ENCODE data around the gene KCTD5. TPM values are rescaled to one million over a fixed set of nuclear protein-coding genes. Genes with fewer than 3 reads are reported as not detected.

The KCTD5 gene
- total RNA-seq, 2 experiments from 2014 or later, result 20.6 to 22.6 TPM

DNA sequence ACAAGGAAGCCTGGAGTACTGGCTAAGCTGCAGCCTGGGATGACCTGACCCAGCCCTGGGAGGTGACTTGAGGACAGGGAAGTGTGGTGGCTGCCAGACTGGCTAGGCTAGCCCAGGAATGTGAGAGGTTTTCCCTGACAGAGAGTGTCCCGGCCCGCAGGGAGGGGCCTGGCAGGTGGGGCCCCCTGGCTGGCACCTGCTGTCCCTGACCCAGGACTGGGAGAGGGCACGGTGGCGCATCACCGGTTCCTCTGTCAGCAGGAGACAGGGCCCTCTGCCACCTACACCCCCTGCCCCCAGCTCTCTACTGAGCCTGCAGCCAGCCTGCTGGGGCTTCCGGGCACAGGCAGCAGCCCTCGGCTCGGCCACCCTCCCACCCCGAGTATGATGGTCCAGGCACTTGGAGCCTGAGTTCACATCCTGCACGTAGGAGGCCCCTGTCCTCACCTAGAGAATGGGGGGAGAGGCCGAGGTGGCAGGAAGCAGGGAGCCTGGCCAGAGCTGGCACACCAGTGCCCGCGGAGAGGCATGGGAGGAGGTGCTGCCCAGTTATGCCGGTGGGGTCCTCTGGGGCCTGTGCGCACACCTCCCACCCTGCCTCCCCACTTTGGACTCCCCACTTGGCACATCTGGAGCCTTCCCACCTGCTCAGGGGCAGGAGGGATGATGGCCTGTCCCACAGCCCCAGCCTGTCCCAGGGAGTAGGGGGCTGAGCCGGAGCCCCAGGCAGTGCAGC is 37.2 kb downstream of the KCTD5 start:
- Mint-ChIP-seq H3K27ac (no peak overlapping the region), H3K27me3 (peaks cover 4% of the 10 kb centered on the region), H3K9me3 (no peaks in the 10 kb centered on the region), H3K4me3 (peak overlapping the region; percentile 34), H3K4me1 (ENCODE audit: low read depth) (no peaks in the 10 kb centered on the region), H3K36me3 (ENCODE audit: low read depth) (no peaks in the 10 kb centered on the region)
- Histone ChIP-seq H3K4me3 (ENCODE audit: low read length) (no peak overlapping the region), H3K27ac (ENCODE audit: low read depth in 1 of 2, low read length in 2 of 2) (no peak overlapping the region), H3K9me3 (ENCODE audit: control insufficient read depth in 1 of 2, insufficient read depth in 1 of 2, low read length in 2 of 2) (peaks cover 0 to 1% of the 10 kb centered on the region in 2 experiments), H3K36me3 (ENCODE audit: insufficient read depth, low read length) (no peaks in the 10 kb centered on the region), H3K27me3 (ENCODE audit: control insufficient read depth in 1 of 2, insufficient read depth in 2 of 2, low read length in 2 of 2) (peaks cover 0 to 1% of the 10 kb centered on the region in 2 experiments), H3K4me1 (ENCODE audit: insufficient read depth, low read length) (peaks cover 24% of the 10 kb centered on the region)
- TF ChIP-seq, protein P1, sequence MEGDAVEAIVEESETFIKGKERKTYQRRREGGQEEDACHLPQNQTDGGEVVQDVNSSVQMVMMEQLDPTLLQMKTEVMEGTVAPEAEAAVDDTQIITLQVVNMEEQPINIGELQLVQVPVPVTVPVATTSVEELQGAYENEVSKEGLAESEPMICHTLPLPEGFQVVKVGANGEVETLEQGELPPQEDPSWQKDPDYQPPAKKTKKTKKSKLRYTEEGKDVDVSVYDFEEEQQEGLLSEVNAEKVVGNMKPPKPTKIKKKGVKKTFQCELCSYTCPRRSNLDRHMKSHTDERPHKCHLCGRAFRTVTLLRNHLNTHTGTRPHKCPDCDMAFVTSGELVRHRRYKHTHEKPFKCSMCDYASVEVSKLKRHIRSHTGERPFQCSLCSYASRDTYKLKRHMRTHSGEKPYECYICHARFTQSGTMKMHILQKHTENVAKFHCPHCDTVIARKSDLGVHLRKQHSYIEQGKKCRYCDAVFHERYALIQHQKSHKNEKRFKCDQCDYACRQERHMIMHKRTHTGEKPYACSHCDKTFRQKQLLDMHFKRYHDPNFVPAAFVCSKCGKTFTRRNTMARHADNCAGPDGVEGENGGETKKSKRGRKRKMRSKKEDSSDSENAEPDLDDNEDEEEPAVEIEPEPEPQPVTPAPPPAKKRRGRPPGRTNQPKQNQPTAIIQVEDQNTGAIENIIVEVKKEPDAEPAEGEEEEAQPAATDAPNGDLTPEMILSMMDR (IDR thresholded peaks at IDR 0.05), result no peak
- DNase-seq, result peak in 1 of 14 experiments; percentile 31
- ATAC-seq (ENCODE audit: poor library complexity), result no peak
- intact Hi-C loops (cut with DNase I, micrococcal nuclease), result loop anchor here in 1 of 2 experiments (2.0 to 5.0 kb wide), 2 partner anchors 47 to 148 kb away; no protein-coding TSS in a partner anchor
- ChIA-PET CTCF (no interaction called here), POLR2A (interaction anchor here (1.2 kb wide), 1 partner anchor 37 kb away, joined by 3 read pairs; the partner anchor contains the start of gene KCTD5)

DNA sequence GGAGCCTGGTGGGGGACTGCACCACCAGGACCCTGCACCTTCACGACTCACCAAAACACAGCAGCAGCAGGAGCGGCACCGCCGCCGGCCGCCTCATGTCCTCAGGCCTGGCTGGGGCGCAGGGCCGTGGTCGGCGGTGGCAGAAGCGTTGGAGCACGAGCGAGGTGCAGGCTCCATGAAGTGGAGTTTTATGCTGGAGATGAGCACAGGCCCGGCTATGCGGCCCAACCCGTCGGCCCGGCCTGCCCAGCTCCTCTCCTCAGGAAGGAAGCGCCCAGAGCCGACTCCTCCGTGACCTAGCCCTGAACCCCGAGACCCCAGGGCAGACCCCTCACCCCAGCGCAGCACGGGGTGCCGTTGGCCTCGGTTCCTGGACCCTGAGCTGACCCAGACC is 37.7 kb downstream of the KCTD5 start, which contains the start of gene PRSS27:
Gene PRSS27 (minus strand): TSS at position 161 of the 394 bp plus-strand sequence. CDS start 64 bp downstream, at position 97.
- Histone ChIP-seq H3K4me1 (ENCODE audit: insufficient read depth, low read length) (peaks cover 23% of the 10 kb centered on the region), H3K27ac (ENCODE audit: low read depth in 1 of 2, low read length in 2 of 2) (peak within 1 kb of the TSS in 1 of 2 donors; percentile 35), H3K9me3 (ENCODE audit: control insufficient read depth in 1 of 2, insufficient read depth in 1 of 2, low read length in 2 of 2) (no peaks in the 10 kb centered on the region), H3K4me3 (ENCODE audit: low read length) (peak within 1 kb of the TSS; percentile 55), H3K36me3 (ENCODE audit: insufficient read depth, low read length) (no peaks in the 10 kb centered on the region), H3K27me3 (ENCODE audit: control insufficient read depth in 1 of 2, insufficient read depth in 2 of 2, low read length in 2 of 2) (peaks cover 0 to 2% of the 10 kb centered on the region in 2 experiments)
- intact Hi-C loops (cut with DNase I, micrococcal nuclease), result loop anchor here in 1 of 2 experiments (2.0 to 5.0 kb wide), 2 partner anchors 47 to 147 kb away; no protein-coding TSS in a partner anchor
- Mint-ChIP-seq H3K9me3 (no peaks in the 10 kb centered on the region), H3K27ac (peak within 1 kb of the TSS; percentile 30), H3K4me3 (peak within 1 kb of the TSS; percentile 81), H3K4me1 (ENCODE audit: low read depth) (no peaks in the 10 kb centered on the region), H3K27me3 (peaks cover 5% of the 10 kb centered on the region), H3K36me3 (ENCODE audit: low read depth) (no peaks in the 10 kb centered on the region)
- DNase-seq (peak in 1 of 14 experiments; percentile 49), ATAC-seq (ENCODE audit: poor library complexity) (no peak)
- ChIA-PET CTCF (no interaction called here), POLR2A (interaction anchor here (0.7 to 1.2 kb wide), 2 partner anchors 38 to 1534 kb away, joined by 3 read pairs; partner anchors contain the start of gene KCTD5)
- TF ChIP-seq, protein P1 (IDR thresholded peaks at IDR 0.05), result no peak

- Histone ChIP-seq H3K4me3 (ENCODE audit: low read length) (peak overlapping the region; percentile 55), H3K9me3 (ENCODE audit: control insufficient read depth in 1 of 2, insufficient read depth in 1 of 2, low read length in 2 of 2) (no peaks in the 10 kb centered on the region), H3K27ac (ENCODE audit: low read depth in 1 of 2, low read length in 2 of 2) (peak overlapping the region in 1 of 2 donors; percentile 35), H3K27me3 (ENCODE audit: control insufficient read depth in 1 of 2, insufficient read depth in 2 of 2, low read length in 2 of 2) (peaks cover 0 to 2% of the 10 kb centered on the region in 2 experiments), H3K4me1 (ENCODE audit: insufficient read depth, low read length) (peaks cover 14% of the 10 kb centered on the region), H3K36me3 (ENCODE audit: insufficient read depth, low read length) (no peaks in the 10 kb centered on the region)
- Mint-ChIP-seq H3K4me3 (peak overlapping the region; percentile 81), H3K27me3 (peaks cover 10% of the 10 kb centered on the region), H3K27ac (peak overlapping the region; percentile 30), H3K36me3 (ENCODE audit: low read depth) (no peaks in the 10 kb centered on the region), H3K9me3 (no peaks in the 10 kb centered on the region), H3K4me1 (ENCODE audit: low read depth) (no peaks in the 10 kb centered on the region)
- CTCF ChIA-PET, result no interaction called here
- intact Hi-C loops (cut with DNase I, micrococcal nuclease), result loop anchor here in 1 of 2 experiments (1.0 to 5.0 kb wide), 4 partner anchors 39 to 146 kb away; partner anchors contain the start of genes ELOB and KCTD5
- POLR2A ChIA-PET, result interaction anchor here (0.7 kb wide), 1 partner anchor 1533 kb away, joined by 3 read pairs; no protein-coding TSS in a partner anchor
- TF ChIP-seq, protein P1 (IDR thresholded peaks at IDR 0.05), result peak; percentile 59
- peak; percentile 70 to 94 (median 82) for DNase-seq
- ATAC-seq (ENCODE audit: poor library complexity), result peak; percentile 87
Measured at GRCh38 chr16:2720719-2721633, 38.7 kb downstream of the KCTD5 start.
